GM19395 (cell line): ENCODE data around the gene YKT6.
A peak's percentile ranks its signal among the peaks of the same experiment; 100 is the strongest.

Experiments
- ATAC-seq: cut with Tn5 transposase; IDR thresholded peaks from one replicate; pipeline ENCODE4 v1.9.1; 2021; ENCODE audit warnings: mild to moderate bottlenecking, moderate library complexity; ENCODE audit not compliant: unreplicated experiment

The YKT6 gene

GRCh38 chr7:44229546-44230105 is 28.8 kb downstream of the YKT6 start:
- no peak for ATAC-seq

DNA sequence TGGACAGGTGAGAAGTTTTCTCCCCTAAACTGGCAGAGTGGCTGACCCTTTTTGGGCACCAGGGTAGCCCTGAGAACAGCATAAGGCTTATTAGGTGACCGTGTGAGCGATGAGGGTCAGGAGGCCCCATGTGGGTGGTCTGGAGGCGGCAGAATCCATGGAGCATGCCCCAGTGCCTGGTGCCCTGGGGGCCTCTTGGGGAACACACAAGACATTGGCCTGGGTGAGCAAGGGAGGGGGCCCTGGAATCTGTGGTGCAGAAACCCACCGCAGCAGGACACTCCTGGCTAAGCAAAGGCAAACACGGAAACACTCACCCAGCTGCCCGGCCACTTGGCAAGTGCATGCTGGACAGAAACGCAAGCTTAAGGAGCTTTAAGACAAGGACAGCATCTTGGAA is 29.5 kb downstream of the YKT6 start:
- ATAC-seq, result no peak

- ATAC-seq, result no peak
These were observed 30.3 kb downstream of the YKT6 start for GRCh38 chr7:44231088-44231487.

DNA sequence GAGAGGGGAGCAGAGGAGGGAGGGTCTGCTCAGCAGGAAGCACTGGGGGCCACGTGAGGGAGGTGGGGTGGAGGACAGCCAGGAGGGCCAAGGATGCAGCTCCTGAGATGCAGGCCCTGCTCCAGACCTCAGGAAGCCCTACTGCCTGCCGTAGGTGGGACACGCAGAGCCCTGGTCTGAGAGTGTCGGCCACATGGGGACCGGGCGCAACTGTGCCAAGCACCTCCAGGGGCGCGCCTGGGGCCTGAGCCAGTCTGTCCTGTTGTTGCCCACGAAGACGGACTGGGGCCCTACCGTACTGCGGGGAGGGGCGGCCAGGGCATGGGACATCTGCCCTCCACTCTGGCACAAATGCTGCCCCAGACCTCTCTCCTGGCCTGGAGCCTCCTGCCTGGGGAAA is 31.6 kb downstream of the YKT6 start:
- no peak for ATAC-seq

GRCh38 chr7:44232901-44233715 is 32.3 kb downstream of the YKT6 start:
- no peak for ATAC-seq

GRCh38 chr7:44235066-44235465 is 34.3 kb downstream of the YKT6 start:
- no peak for ATAC-seq

DNA sequence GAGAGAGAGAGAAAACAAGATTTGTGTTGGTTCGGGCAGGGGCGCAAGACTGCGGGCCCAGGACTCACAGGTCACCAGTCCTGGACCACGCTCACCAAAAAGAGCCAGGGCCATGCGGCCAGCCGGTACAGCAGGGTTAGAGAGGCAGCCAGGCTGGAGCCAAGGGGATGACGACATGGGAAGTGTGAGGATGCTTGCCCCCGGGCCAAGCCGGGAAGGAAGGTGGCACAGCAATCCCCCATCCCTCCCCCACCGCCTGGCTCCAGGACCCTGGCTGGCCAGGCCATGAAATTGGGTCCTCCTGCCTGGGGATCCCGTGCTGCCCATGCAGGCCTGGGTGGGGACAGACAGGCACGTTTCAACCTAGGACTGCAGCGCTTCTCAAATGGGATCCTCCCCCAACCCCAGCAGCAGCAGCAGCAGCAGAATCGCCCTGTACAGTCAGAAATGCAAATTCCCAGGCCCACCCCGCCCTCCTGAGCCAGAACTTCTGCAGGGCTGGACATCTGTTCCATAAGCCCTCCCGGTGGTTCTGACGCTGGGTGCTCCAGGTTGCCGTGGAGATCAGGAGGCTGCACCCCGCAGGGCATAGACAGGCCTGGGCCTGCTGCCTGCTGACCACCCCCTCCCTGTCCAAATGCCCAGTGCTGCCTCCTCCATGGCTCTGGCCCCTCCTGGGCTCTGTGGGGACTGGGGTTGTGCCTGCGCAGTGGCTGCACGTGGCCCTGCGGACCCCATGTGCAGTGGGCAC is 35.0 kb downstream of the YKT6 start:
- no peak for ATAC-seq

- ATAC-seq, result no peak
These were observed 35.6 kb downstream of the YKT6 start for GRCh38 chr7:44236333-44236728.

DNA sequence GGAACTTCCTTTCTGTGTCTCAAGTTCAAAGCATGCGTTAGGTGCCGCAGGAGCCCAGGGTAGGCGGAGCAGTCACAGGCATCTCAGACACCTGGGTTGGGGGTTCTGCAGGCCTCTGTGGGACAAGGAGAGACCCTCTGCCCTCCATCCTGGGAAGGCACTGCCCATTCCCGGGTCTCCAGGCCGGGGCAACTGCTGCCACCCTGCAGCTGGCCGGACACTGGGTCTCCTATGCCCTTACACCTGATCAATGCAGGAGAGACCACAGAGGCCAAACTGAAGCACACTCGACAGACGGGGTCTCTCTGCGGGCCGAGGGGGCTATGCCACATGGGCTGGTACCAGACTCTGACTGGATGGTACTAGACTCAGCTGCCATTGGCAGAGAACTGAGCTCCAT is 36.9 kb downstream of the YKT6 start:
- no peak for ATAC-seq

- ATAC-seq, result no peak
These were observed 37.4 kb downstream of the YKT6 start for GRCh38 chr7:44238116-44238695.

GRCh38 chr7:44239361-44239760 is 38.6 kb downstream of the YKT6 start:
- ATAC-seq, result no peak

GRCh38 chr7:44240376-44240775 is 39.6 kb downstream of the YKT6 start:
- ATAC-seq, result no peak

- peak; percentile 81 for ATAC-seq
These were observed 40.3 kb downstream of the YKT6 start for GRCh38 chr7:44240983-44241510.

DNA sequence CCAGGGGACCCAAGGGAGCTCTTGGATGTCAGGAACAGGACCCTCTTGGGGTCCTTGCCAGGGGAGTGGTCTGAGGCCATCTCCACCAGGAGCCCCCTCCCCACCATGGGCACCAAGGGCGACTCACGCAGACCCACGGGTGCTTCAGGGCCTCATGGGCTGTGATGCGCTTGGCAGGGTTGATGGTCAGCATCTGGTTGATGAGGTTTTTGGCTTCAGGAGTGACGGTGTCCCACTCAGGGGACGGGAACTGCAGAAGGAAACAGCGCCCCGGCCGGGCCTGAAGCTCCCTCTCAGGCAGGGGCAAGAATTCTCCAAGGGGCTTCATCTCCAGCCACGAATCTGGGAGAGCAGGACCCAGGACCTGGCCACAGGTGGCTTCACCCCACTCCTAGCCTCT is 41.3 kb downstream of the YKT6 start:
- ATAC-seq, result no peak

DNA sequence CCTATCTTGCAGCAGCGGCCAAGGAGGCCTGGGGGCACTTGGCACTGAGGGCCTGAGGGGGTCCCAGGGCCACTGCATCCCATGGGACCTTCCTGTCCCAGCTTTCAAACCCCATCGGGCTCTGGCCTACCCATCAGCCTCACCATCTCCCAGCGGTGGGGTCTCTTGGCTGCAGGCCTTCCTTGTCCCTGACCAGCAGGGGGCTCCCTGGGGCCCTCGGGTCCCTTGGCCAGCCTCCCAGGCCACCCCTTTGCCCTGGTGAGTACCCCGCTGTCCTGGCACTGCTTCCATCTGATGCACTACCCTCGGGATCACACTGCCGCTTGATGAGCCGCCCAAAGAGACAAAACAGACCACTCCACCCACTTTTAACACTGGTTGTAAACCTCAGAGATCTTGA is 43.5 kb downstream of the YKT6 start:
- no peak for ATAC-seq

DNA sequence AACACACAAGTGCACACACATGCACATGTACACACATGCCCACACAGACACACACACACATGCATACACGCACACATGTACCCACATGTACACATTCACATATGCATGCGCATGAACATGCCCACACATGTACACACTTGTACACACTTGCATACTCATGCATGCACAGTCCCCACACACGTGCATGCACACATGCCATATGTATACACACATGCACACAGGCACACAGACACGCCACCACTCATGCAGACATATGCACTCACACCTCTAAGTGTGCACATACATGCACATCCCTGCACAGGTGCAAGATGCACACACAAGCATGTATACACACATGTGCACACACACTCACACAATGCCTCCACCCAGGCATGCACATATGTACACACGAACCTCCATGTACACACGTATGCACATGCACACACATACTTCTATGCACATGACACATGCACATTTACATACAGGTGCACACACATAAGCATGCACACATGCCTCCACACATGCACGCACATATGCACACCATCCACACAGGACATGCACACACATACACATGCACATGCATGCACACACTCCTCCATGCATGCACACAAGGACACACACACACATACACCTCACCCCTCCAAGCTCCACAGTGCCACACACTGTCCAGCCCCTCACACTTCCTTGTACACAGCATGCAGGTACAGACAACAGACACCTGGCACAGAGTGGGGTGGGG is 45.8 kb downstream of the YKT6 start:
- no peak for ATAC-seq

GRCh38 chr7:44247868-44248651 is 47.3 kb downstream of the YKT6 start:
- no peak for ATAC-seq

DNA sequence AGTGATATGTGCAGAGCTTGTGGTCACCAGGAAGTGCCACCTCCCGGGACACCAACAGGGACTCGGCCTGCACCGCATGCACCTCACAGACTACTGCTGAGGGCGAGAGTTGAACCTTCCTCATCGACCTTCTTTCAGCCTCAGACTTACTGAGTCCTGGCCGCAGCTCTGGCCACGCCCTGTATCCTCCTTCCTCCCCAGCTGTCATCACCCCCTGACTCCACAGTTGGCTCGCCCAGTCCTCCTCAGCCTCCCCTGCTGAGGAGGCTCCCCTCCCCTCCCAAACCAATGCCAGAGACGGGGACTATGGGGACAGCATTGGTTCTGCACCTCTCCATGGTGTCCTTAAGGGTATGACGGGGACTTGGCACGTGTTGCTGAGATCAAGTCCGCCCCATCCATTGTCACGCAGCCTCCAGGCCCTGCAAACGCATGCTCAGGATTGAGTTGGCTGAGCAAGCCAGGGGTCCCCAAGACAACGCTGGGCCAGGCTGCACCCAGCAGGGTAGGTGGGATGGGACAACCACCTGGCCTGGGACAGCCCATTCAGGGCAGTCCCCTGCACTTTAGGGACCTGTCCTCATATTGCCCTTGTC is 49.0 kb downstream of the YKT6 start:
- ATAC-seq, result no peak

- ATAC-seq, result no peak
These were observed 50.5 kb downstream of the YKT6 start for GRCh38 chr7:44251269-44251668.

DNA sequence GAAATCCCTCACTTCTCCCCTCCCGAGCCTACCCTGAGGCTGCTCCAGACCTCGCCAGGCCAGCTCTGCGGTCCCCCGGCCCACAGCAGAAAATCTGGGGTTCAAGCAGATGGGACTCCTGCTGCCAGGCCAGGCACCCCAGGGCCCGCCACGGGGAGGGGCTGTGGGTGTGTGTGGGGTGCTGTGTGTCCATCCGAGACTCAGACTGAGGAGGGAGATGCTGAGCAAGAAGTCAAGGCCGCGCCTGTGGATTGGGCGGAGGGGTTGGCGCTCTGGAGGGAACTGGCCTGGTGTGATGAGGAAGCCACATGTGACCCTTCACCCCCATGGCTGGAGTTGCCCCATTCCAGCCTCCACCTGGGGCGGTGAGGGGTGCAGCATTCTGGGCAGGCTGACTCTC is 51.1 kb downstream of the YKT6 start:
- ATAC-seq, result no peak
